ENCODE measurements around the gene IL31RA.

The IL31RA gene

DNA sequence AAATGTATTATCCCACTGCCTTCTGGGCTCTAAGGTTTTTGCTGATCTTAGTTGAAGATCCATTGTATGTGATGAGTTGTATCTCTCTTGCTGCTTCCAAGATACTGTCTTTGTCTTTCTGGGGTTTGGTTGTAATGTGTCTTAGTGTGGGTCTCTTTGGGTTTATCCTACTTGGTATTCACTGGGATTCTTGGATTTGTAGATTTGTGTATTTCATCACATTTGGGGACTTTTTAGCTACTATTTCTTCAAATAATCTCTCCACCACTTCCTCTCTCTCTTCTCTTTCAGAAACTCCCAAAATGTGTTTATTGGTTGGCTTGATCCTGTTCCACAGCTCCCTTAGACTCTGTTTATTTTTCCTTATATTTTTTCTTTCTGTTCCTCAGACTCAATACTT, 26.5 kb downstream of the IL31RA start:
- no peak overlapping the region for H3K27ac ChIP-seq (ENCODE audit: low read length)

GRCh38 chr5:55880453-55880852, 29.3 kb downstream of the IL31RA start:
- H3K9me3 ChIP-seq (ENCODE audit: insufficient read depth, low read length, severe bottlenecking), result no peaks in the 10 kb centered on the region

More for the DNA sequence above, 26.5 kb downstream of the IL31RA start:
- H3K27me3 ChIP-seq (ENCODE audit: insufficient read depth, low read length, poor library complexity), result no peaks in the 10 kb centered on the region
- no peaks in the 10 kb centered on the region for H4K20me1 ChIP-seq (ENCODE audit: insufficient read depth, low read length)
- ATAC-seq (ENCODE audit: insufficient read depth, low read depth) (no peak), DNase-seq (no peak)
- H3K9ac ChIP-seq (ENCODE audit: low read depth, low read length), result no peak overlapping the region
- no peaks in the 10 kb centered on the region for H3K79me2 ChIP-seq (ENCODE audit: insufficient read depth, low read length)
- TF ChIP-seq, protein P1, sequence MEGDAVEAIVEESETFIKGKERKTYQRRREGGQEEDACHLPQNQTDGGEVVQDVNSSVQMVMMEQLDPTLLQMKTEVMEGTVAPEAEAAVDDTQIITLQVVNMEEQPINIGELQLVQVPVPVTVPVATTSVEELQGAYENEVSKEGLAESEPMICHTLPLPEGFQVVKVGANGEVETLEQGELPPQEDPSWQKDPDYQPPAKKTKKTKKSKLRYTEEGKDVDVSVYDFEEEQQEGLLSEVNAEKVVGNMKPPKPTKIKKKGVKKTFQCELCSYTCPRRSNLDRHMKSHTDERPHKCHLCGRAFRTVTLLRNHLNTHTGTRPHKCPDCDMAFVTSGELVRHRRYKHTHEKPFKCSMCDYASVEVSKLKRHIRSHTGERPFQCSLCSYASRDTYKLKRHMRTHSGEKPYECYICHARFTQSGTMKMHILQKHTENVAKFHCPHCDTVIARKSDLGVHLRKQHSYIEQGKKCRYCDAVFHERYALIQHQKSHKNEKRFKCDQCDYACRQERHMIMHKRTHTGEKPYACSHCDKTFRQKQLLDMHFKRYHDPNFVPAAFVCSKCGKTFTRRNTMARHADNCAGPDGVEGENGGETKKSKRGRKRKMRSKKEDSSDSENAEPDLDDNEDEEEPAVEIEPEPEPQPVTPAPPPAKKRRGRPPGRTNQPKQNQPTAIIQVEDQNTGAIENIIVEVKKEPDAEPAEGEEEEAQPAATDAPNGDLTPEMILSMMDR (IDR thresholded peaks at IDR 0.05; ENCODE audit: borderline replicate concordance, extremely low read depth, low read length, poor library complexity, severe bottlenecking), result no peak
- no peak for TF ChIP-seq EZH2 (IDR thresholded peaks at IDR 0.05; ENCODE audit: borderline replicate concordance, low read depth, low read length, severe bottlenecking)
- H3K4me3 ChIP-seq (ENCODE audit: low read depth in 1 of 2, low read length in 2 of 2), result no peak overlapping the region
- H3K4me2 ChIP-seq (ENCODE audit: insufficient read depth, low read length), result no peak overlapping the region
- no peaks in the 10 kb centered on the region for H3K36me3 ChIP-seq (ENCODE audit: insufficient read depth, low read length)
- H3K9me3 ChIP-seq (ENCODE audit: insufficient read depth, low read length, severe bottlenecking), result no peaks in the 10 kb centered on the region
- no peak overlapping the region for H2AFZ ChIP-seq (ENCODE audit: low read depth, low read length)
- no peaks in the 10 kb centered on the region for H3K4me1 ChIP-seq (ENCODE audit: insufficient read depth, low read length)

DNA sequence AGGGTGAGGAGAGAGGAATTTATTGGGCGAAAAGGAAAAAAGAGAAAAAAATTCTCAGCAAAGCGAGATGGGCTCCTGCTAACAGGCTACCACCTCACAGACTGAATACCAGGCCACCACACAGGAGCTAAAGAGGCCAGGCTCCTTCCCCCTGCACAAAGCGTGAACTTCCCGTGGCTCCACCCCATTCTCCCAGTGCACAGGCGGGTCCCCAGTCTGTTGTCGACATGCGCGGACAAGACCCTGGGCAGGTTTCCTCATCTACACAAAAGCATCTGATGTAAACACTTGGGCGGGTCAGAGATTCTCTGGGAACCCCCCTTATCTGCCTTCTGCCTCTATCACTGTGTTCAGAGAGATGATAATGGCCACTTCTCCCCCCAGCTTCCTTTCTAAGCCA, 34.2 kb downstream of the IL31RA start:
- TF ChIP-seq, protein P1 (IDR thresholded peaks at IDR 0.05; ENCODE audit: borderline replicate concordance, extremely low read depth, low read length, poor library complexity, severe bottlenecking), result no peak
- TF ChIP-seq EZH2 (IDR thresholded peaks at IDR 0.05; ENCODE audit: borderline replicate concordance, low read depth, low read length, severe bottlenecking), result no peak
- Histone ChIP-seq H3K79me2 (ENCODE audit: insufficient read depth, low read length) (no peaks in the 10 kb centered on the region), H3K4me2 (ENCODE audit: insufficient read depth, low read length) (no peak overlapping the region), H3K4me3 (ENCODE audit: low read depth in 1 of 2, low read length in 2 of 2) (no peak overlapping the region), H3K27ac (ENCODE audit: low read length) (no peak overlapping the region), H4K20me1 (ENCODE audit: insufficient read depth, low read length) (no peaks in the 10 kb centered on the region), H3K9me3 (ENCODE audit: insufficient read depth, low read length, severe bottlenecking) (no peaks in the 10 kb centered on the region), H3K36me3 (ENCODE audit: insufficient read depth, low read length) (no peaks in the 10 kb centered on the region), H2AFZ (ENCODE audit: low read depth, low read length) (no peak overlapping the region), H3K4me1 (ENCODE audit: insufficient read depth, low read length) (no peaks in the 10 kb centered on the region), H3K9ac (ENCODE audit: low read depth, low read length) (no peak overlapping the region), H3K27me3 (ENCODE audit: insufficient read depth, low read length, poor library complexity) (no peaks in the 10 kb centered on the region)
- ATAC-seq (ENCODE audit: insufficient read depth, low read depth) (no peak), DNase-seq (no peak)

More at GRCh38 chr5:55880453-55880852, 29.3 kb downstream of the IL31RA start:
- no peaks in the 10 kb centered on the region for H3K36me3 ChIP-seq (ENCODE audit: insufficient read depth, low read length)
- H2AFZ ChIP-seq (ENCODE audit: low read depth, low read length), result no peak overlapping the region
- no peak overlapping the region for H3K4me2 ChIP-seq (ENCODE audit: insufficient read depth, low read length)
- H3K27ac ChIP-seq (ENCODE audit: low read length), result no peak overlapping the region
- H3K4me1 ChIP-seq (ENCODE audit: insufficient read depth, low read length), result no peaks in the 10 kb centered on the region
- no peaks in the 10 kb centered on the region for H3K27me3 ChIP-seq (ENCODE audit: insufficient read depth, low read length, poor library complexity)
- DNase-seq (no peak), ATAC-seq (ENCODE audit: insufficient read depth, low read depth) (no peak)
- no peaks in the 10 kb centered on the region for H4K20me1 ChIP-seq (ENCODE audit: insufficient read depth, low read length)
- H3K79me2 ChIP-seq (ENCODE audit: insufficient read depth, low read length), result no peaks in the 10 kb centered on the region
- no peak overlapping the region for H3K4me3 ChIP-seq (ENCODE audit: low read depth in 1 of 2, low read length in 2 of 2)
- no peak for TF ChIP-seq EZH2 (IDR thresholded peaks at IDR 0.05; ENCODE audit: borderline replicate concordance, low read depth, low read length, severe bottlenecking)
- TF ChIP-seq, protein P1 (IDR thresholded peaks at IDR 0.05; ENCODE audit: borderline replicate concordance, extremely low read depth, low read length, poor library complexity, severe bottlenecking), result no peak
- H3K9ac ChIP-seq (ENCODE audit: low read depth, low read length), result no peak overlapping the region

GRCh38 chr5:55888205-55888604, 37.0 kb downstream of the IL31RA start:
- Histone ChIP-seq H3K4me3 (ENCODE audit: low read depth in 1 of 2, low read length in 2 of 2) (no peak overlapping the region), H3K9me3 (ENCODE audit: insufficient read depth, low read length, severe bottlenecking) (no peaks in the 10 kb centered on the region), H3K27me3 (ENCODE audit: insufficient read depth, low read length, poor library complexity) (no peaks in the 10 kb centered on the region), H3K36me3 (ENCODE audit: insufficient read depth, low read length) (no peaks in the 10 kb centered on the region), H2AFZ (ENCODE audit: low read depth, low read length) (no peak overlapping the region), H3K4me2 (ENCODE audit: insufficient read depth, low read length) (no peak overlapping the region), H4K20me1 (ENCODE audit: insufficient read depth, low read length) (no peaks in the 10 kb centered on the region), H3K27ac (ENCODE audit: low read length) (no peak overlapping the region), H3K79me2 (ENCODE audit: insufficient read depth, low read length) (no peaks in the 10 kb centered on the region), H3K4me1 (ENCODE audit: insufficient read depth, low read length) (no peaks in the 10 kb centered on the region), H3K9ac (ENCODE audit: low read depth, low read length) (no peak overlapping the region)
- TF ChIP-seq, protein P1 (IDR thresholded peaks at IDR 0.05; ENCODE audit: borderline replicate concordance, extremely low read depth, low read length, poor library complexity, severe bottlenecking), result no peak
- no peak for TF ChIP-seq EZH2 (IDR thresholded peaks at IDR 0.05; ENCODE audit: borderline replicate concordance, low read depth, low read length, severe bottlenecking)
- DNase-seq (no peak), ATAC-seq (ENCODE audit: insufficient read depth, low read depth) (peak; percentile 58; the same call in 1 of the 3 replicates)

Measured in DND-41 (cell line).